Measurements from ENCODE around the gene MTFR1L. TPM values are rescaled to one million over a fixed set of nuclear protein-coding genes. Genes with fewer than 3 reads are reported as not detected.

Gene MTFR1L
- total RNA-seq, 1 experiment from 2014 or later: 28.9 TPM

DNA sequence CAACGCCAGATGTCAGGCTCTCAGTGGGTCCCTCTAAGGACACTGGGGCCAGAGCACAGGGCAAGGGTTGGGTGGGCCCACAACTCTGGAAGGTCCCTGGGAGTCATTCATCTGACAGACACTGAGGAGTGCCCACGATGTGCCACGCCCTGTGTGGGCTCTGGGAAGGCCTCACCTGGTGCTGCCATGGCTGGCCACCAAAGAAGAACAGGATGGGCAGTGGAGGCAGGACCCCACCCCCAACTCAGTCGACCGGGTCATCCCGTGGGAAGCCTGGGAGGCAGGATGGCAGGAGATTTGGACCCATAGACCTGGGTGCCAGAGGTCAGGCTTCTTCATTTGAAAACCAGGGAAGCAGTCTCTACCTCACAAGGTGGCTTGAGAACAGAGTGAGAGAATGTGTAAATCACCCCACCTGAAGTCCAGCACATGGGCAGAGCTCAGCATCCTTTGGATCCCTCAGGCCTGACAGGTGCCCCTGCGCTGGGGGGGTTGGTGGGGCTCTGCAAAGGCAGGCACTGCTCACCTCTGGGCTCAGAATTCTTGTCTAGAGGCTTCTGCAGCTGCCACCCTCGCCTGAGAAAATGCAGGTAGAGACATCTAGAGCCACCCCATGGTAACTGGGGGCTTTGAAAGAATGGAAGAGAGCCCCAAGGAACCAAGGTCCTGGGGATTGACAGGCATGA, 20.9 kb upstream of the MTFR1L start:
- Mint-ChIP-seq H3K27me3 (ENCODE audit: low read depth) (peaks cover 4% of the 10 kb centered on the region), H3K36me3 (no peaks in the 10 kb centered on the region; the same call in 1 of the 2 replicates), H3K4me1 (peaks cover 36% of the 10 kb centered on the region), H3K27ac (no peak overlapping the region), H3K4me3 (no peak overlapping the region), H3K9me3 (no peaks in the 10 kb centered on the region)
- ChIA-PET CTCF (interaction anchor here (0.5 to 6.2 kb wide), 44 partner anchors 10 to 293 kb away, joined by 3 to 80 read pairs (median 5); partner anchors contain the start of gene MAN1C1), POLR2A (interaction anchor here (1.0 kb wide), 1 partner anchor 19 kb away, joined by 4 read pairs; no protein-coding TSS in a partner anchor)
- no peak for TF ChIP-seq ZNF219 (CRISPR knock-in tag; IDR thresholded peaks at IDR 0.05; ENCODE audit: borderline replicate concordance)
- TF ChIP-seq, protein P1, sequence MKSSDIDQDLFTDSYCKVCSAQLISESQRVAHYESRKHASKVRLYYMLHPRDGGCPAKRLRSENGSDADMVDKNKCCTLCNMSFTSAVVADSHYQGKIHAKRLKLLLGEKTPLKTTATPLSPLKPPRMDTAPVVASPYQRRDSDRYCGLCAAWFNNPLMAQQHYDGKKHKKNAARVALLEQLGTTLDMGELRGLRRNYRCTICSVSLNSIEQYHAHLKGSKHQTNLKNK (CRISPR knock-in tag; IDR thresholded peaks at IDR 0.05): no peak
- no peak for TF ChIP-seq NR2C2 (CRISPR knock-in tag; IDR thresholded peaks at IDR 0.05)
- TF ChIP-seq ZNF263 (CRISPR knock-in tag; IDR thresholded peaks at IDR 0.05; ENCODE audit: low read depth): no peak
- 0 out of 2 replicates have a peak, but pooled peaks have one; percentile 19 for TF ChIP-seq FOXP1 (CRISPR knock-in tag; IDR thresholded peaks at IDR 0.05; ENCODE audit: borderline replicate concordance)
- no peak for ATAC-seq
- DNase-seq (ENCODE audit: low spot score): no peak

DNA sequence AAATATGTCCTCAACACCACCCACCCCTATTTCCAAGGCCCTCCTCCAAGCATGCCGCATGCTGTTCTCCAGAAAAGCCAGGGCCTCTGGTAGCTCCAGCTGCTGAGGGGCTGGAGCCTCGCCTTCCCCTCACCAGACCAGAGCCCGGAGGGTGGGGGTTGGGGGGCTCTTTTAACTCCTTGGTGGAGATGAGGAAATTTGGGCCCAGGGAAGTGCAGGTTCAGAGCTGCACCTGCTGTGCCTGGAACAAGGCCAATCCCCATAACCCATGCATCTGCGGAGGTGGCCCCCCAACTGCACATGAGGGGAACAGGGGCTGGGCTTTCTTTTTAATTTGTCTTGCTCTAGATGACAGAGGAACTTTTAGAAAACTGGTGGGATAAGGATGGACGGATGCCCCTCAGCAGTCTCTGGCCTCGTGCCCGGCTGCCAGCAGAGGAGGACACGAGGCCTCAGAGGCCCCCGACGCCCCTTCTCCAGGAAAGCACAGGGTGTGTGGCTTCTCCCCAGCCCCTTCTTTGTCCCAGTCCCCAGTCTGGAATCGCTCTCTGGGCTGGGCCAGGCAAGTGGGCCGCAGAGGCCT, 20.3 kb upstream of the MTFR1L start:
- TF ChIP-seq, protein P2, sequence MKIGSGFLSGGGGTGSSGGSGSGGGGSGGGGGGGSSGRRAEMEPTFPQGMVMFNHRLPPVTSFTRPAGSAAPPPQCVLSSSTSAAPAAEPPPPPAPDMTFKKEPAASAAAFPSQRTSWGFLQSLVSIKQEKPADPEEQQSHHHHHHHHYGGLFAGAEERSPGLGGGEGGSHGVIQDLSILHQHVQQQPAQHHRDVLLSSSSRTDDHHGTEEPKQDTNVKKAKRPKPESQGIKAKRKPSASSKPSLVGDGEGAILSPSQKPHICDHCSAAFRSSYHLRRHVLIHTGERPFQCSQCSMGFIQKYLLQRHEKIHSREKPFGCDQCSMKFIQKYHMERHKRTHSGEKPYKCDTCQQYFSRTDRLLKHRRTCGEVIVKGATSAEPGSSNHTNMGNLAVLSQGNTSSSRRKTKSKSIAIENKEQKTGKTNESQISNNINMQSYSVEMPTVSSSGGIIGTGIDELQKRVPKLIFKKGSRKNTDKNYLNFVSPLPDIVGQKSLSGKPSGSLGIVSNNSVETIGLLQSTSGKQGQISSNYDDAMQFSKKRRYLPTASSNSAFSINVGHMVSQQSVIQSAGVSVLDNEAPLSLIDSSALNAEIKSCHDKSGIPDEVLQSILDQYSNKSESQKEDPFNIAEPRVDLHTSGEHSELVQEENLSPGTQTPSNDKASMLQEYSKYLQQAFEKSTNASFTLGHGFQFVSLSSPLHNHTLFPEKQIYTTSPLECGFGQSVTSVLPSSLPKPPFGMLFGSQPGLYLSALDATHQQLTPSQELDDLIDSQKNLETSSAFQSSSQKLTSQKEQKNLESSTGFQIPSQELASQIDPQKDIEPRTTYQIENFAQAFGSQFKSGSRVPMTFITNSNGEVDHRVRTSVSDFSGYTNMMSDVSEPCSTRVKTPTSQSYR (CRISPR knock-in tag; IDR thresholded peaks at IDR 0.05): peak; percentile 27; the same call in 1 of the 2 replicates
- TF ChIP-seq ZNF121 (CRISPR knock-in tag; IDR thresholded peaks at IDR 0.05) (peak; percentile 61; the same call in 1 of the 2 replicates), NR1H2 (CRISPR knock-in tag; IDR thresholded peaks at IDR 0.05) (no peak), MXD4 (CRISPR knock-in tag; IDR thresholded peaks at IDR 0.05; ENCODE audit: borderline replicate concordance) (no peak)
- TF ChIP-seq, protein P3, sequence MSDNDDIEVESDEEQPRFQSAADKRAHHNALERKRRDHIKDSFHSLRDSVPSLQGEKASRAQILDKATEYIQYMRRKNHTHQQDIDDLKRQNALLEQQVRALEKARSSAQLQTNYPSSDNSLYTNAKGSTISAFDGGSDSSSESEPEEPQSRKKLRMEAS (CRISPR knock-in tag; IDR thresholded peaks at IDR 0.05): peak; percentile 86
- TF ChIP-seq, protein P4, sequence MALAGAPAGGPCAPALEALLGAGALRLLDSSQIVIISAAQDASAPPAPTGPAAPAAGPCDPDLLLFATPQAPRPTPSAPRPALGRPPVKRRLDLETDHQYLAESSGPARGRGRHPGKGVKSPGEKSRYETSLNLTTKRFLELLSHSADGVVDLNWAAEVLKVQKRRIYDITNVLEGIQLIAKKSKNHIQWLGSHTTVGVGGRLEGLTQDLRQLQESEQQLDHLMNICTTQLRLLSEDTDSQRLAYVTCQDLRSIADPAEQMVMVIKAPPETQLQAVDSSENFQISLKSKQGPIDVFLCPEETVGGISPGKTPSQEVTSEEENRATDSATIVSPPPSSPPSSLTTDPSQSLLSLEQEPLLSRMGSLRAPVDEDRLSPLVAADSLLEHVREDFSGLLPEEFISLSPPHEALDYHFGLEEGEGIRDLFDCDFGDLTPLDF (CRISPR knock-in tag; IDR thresholded peaks at IDR 0.05): no peak
- TF ChIP-seq, protein P5, sequence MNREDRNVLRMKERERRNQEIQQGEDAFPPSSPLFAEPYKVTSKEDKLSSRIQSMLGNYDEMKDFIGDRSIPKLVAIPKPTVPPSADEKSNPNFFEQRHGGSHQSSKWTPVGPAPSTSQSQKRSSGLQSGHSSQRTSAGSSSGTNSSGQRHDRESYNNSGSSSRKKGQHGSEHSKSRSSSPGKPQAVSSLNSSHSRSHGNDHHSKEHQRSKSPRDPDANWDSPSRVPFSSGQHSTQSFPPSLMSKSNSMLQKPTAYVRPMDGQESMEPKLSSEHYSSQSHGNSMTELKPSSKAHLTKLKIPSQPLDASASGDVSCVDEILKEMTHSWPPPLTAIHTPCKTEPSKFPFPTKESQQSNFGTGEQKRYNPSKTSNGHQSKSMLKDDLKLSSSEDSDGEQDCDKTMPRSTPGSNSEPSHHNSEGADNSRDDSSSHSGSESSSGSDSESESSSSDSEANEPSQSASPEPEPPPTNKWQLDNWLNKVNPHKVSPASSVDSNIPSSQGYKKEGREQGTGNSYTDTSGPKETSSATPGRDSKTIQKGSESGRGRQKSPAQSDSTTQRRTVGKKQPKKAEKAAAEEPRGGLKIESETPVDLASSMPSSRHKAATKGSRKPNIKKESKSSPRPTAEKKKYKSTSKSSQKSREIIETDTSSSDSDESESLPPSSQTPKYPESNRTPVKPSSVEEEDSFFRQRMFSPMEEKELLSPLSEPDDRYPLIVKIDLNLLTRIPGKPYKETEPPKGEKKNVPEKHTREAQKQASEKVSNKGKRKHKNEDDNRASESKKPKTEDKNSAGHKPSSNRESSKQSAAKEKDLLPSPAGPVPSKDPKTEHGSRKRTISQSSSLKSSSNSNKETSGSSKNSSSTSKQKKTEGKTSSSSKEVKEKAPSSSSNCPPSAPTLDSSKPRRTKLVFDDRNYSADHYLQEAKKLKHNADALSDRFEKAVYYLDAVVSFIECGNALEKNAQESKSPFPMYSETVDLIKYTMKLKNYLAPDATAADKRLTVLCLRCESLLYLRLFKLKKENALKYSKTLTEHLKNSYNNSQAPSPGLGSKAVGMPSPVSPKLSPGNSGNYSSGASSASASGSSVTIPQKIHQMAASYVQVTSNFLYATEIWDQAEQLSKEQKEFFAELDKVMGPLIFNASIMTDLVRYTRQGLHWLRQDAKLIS (CRISPR knock-in tag; IDR thresholded peaks at IDR 0.05; ENCODE audit: borderline replicate concordance): 0 out of 2 replicates have a peak, but pooled peaks have one; percentile 41
- TF ChIP-seq, protein P6, sequence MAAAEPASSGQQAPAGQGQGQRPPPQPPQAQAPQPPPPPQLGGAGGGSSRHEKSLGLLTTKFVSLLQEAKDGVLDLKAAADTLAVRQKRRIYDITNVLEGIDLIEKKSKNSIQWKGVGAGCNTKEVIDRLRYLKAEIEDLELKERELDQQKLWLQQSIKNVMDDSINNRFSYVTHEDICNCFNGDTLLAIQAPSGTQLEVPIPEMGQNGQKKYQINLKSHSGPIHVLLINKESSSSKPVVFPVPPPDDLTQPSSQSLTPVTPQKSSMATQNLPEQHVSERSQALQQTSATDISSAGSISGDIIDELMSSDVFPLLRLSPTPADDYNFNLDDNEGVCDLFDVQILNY (CRISPR knock-in tag; IDR thresholded peaks at IDR 0.05): no peak
- TF ChIP-seq, protein P7, sequence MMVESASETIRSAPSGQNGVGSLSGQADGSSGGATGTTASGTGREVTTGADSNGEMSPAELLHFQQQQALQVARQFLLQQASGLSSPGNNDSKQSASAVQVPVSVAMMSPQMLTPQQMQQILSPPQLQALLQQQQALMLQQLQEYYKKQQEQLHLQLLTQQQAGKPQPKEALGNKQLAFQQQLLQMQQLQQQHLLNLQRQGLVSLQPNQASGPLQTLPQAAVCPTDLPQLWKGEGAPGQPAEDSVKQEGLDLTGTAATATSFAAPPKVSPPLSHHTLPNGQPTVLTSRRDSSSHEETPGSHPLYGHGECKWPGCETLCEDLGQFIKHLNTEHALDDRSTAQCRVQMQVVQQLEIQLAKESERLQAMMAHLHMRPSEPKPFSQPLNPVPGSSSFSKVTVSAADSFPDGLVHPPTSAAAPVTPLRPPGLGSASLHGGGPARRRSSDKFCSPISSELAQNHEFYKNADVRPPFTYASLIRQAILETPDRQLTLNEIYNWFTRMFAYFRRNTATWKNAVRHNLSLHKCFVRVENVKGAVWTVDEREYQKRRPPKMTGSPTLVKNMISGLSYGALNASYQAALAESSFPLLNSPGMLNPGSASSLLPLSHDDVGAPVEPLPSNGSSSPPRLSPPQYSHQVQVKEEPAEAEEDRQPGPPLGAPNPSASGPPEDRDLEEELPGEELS (CRISPR knock-in tag; IDR thresholded peaks at IDR 0.05): 0 out of 2 replicates have a peak, but pooled peaks have one; percentile 37

More for the DNA sequence above, 20.3 kb upstream of the MTFR1L start:
- Mint-ChIP-seq H3K27ac (0 out of 2 replicates have a peak overlapping the region, but pooled peaks have one; percentile 63), H3K27me3 (ENCODE audit: low read depth) (peaks cover 4% of the 10 kb centered on the region), H3K4me3 (peak overlapping the region; percentile 61), H3K4me1 (peaks cover 41% of the 10 kb centered on the region), H3K9me3 (no peaks in the 10 kb centered on the region), H3K36me3 (no peaks in the 10 kb centered on the region; the same call in 1 of the 2 replicates)
- ChIA-PET POLR2A (no interaction called here), CTCF (interaction anchor here (0.6 to 6.2 kb wide), 16 partner anchors 8 to 311 kb away, joined by 3 to 80 read pairs (median 4); partner anchors contain the start of gene MAN1C1)
- DNase-seq (ENCODE audit: low spot score) (no peak), ATAC-seq (no peak)
